GM21786 (cell line): ENCODE results near the gene IGF1R.

Experiments
- ATAC-seq: cut with Tn5 transposase; IDR thresholded peaks from one replicate; pipeline ENCODE4 v1.9.1; 2021; ENCODE audit not compliant: unreplicated experiment

IGF1R gene

GRCh38 chr15:98903377-98904018 lies 255.2 kb downstream of the IGF1R start:
- ATAC-seq, result no peak

- no peak for ATAC-seq
Observed at GRCh38 chr15:98904544-98904943, 256.2 kb downstream of the IGF1R start.

- no peak for ATAC-seq
Observed at GRCh38 chr15:98905963-98906711, 257.8 kb downstream of the IGF1R start.

GRCh38 chr15:98906712-98907083 lies 258.4 kb downstream of the IGF1R start:
- ATAC-seq, result no peak

- no peak for ATAC-seq
Observed at GRCh38 chr15:98907927-98908471, 259.7 kb downstream of the IGF1R start.

GRCh38 chr15:98909968-98910885 lies 261.9 kb downstream of the IGF1R start:
- no peak for ATAC-seq

- no peak for ATAC-seq
Observed at GRCh38 chr15:98914626-98915025, 266.3 kb downstream of the IGF1R start.

GRCh38 chr15:98916826-98917225 lies 268.5 kb downstream of the IGF1R start:
- ATAC-seq, result no peak

- no peak for ATAC-seq
Observed at GRCh38 chr15:98917417-98917816, 269.1 kb downstream of the IGF1R start.

GRCh38 chr15:98920091-98920880 lies 271.9 kb downstream of the IGF1R start:
- ATAC-seq, result no peak

- ATAC-seq, result no peak
Observed at GRCh38 chr15:98923171-98923570, 274.8 kb downstream of the IGF1R start.

- no peak for ATAC-seq
Observed at GRCh38 chr15:98923579-98923978, 275.2 kb downstream of the IGF1R start.

GRCh38 chr15:98924401-98925049 lies 276.2 kb downstream of the IGF1R start:
- ATAC-seq, result no peak

- no peak for ATAC-seq
Observed at GRCh38 chr15:98926236-98926635, 277.9 kb downstream of the IGF1R start.

- ATAC-seq, result no peak
Observed at GRCh38 chr15:98927022-98927421, 278.7 kb downstream of the IGF1R start.

- no peak for ATAC-seq
Observed at GRCh38 chr15:98927996-98928395, 279.7 kb downstream of the IGF1R start.

- no peak for ATAC-seq
Observed at GRCh38 chr15:98930576-98930975, 282.2 kb downstream of the IGF1R start.

- ATAC-seq, result no peak
Observed at GRCh38 chr15:98931004-98931403, 282.7 kb downstream of the IGF1R start.

GRCh38 chr15:98933406-98933805 lies 285.1 kb downstream of the IGF1R start:
- no peak for ATAC-seq

GRCh38 chr15:98935736-98936135 lies 287.4 kb downstream of the IGF1R start:
- ATAC-seq, result no peak
